ENCODE data around the gene DPP6.

- TF ChIP-seq CTCF (IDR thresholded peaks at IDR 0.05) = no peak
- no peak for TF ChIP-seq POLR2AphosphoS5 (IDR thresholded peaks at IDR 0.05)
- no peak for TF ChIP-seq POLR2A (IDR thresholded peaks at IDR 0.05; ENCODE audit: low read depth)
- no peak for TF ChIP-seq EP300 (IDR thresholded peaks at IDR 0.05)
Measured at GRCh38 chr7:154777023-154777422, 724.8 kb downstream of the DPP6 start.
